Skin epidermis (tissue), 12 donors: ENCODE measurements around the gene NKD2.
"Not testable (repeated sequence)": the region's sequence is repeated elsewhere in the genome, so short reads cannot be mapped to it uniquely, and the experiment has no call there.

Experiments
- H3K27ac ChIP-seq, 21 experiments: fragments of 200-600 bp; sonication (generic) in 11 of 21; one replicate each; pipeline ENCODE4 v1.5.0; 2020; ENCODE audit warnings: mild to moderate bottlenecking in 3 of 21, inconsistent platforms in 2 of 21, moderate library complexity in 2 of 21
- H3K4me3 ChIP-seq, 7 experiments: fragments of 200-600 bp; sonication (generic) in 2 of 7; one replicate each; pipeline ENCODE4 v1.5.0; 2020; ENCODE audit warnings: inconsistent platforms in 2 of 7, mild to moderate bottlenecking in 2 of 7, moderate library complexity in 1 of 7

The NKD2 gene

GRCh38 chr5:998246-999031, 10.2 kb upstream of the NKD2 start:
- H3K4me3 ChIP-seq = no peak overlapping the region
- peak overlapping the region in 5 of 21 experiments; percentile 32 to 65 (median 42) for H3K27ac ChIP-seq

GRCh38 chr5:999032-999501, 9.5 kb upstream of the NKD2 start:
- no peak overlapping the region for H3K27ac ChIP-seq

GRCh38 chr5:999724-1000123, 8.9 kb upstream of the NKD2 start:
- no peak overlapping the region for H3K27ac ChIP-seq

More at GRCh38 chr5:999032-999501, 9.5 kb upstream of the NKD2 start:
- H3K4me3 ChIP-seq = no peak overlapping the region

GRCh38 chr5:1000329-1000728, 8.3 kb upstream of the NKD2 start:
- Histone ChIP-seq H3K27ac (no peak overlapping the region), H3K4me3 (no peak overlapping the region)

More at GRCh38 chr5:999724-1000123, 8.9 kb upstream of the NKD2 start:
- no peak overlapping the region for H3K4me3 ChIP-seq

GRCh38 chr5:1000831-1001230, 7.8 kb upstream of the NKD2 start:
- not testable (repeated sequence) for H3K4me3 ChIP-seq, H3K27ac ChIP-seq

- Histone ChIP-seq H3K27ac (no peak overlapping the region), H3K4me3 (no peak overlapping the region)
Measured at GRCh38 chr5:1001406-1002270, 7.0 kb upstream of the NKD2 start.

- H3K27ac ChIP-seq = no peak overlapping the region
- H3K4me3 ChIP-seq = no peak overlapping the region
Measured at GRCh38 chr5:1002271-1002546, 6.4 kb upstream of the NKD2 start.

- no peak overlapping the region for H3K4me3 ChIP-seq
- no peak overlapping the region for H3K27ac ChIP-seq
Measured at GRCh38 chr5:1002836-1003235, 5.8 kb upstream of the NKD2 start.

- H3K4me3 ChIP-seq = peak overlapping the region in 1 of 7 experiments; percentile 60
- peak overlapping the region in 4 of 21 experiments; percentile 66 to 88 (median 77) for H3K27ac ChIP-seq
Measured at GRCh38 chr5:1003296-1003937, 5.2 kb upstream of the NKD2 start.

GRCh38 chr5:1004461-1005248, 3.9 kb upstream of the NKD2 start:
- peak overlapping the region in 15 of 21 experiments; percentile 6 to 88 (median 66) for H3K27ac ChIP-seq
- peak overlapping the region; percentile 25 to 60 (median 37) for H3K4me3 ChIP-seq

GRCh38 chr5:1005249-1005851, 3.3 kb upstream of the NKD2 start:
- Histone ChIP-seq H3K4me3 (peak overlapping the region; percentile 25 to 60 (median 37)), H3K27ac (peak overlapping the region in 13 of 21 experiments; percentile 6 to 88 (median 69))

GRCh38 chr5:1005904-1006655, 2.5 kb upstream of the NKD2 start:
- no peak overlapping the region for H3K27ac ChIP-seq
- no peak overlapping the region for H3K4me3 ChIP-seq

GRCh38 chr5:1006656-1007071, 1.9 kb upstream of the NKD2 start:
- H3K4me3 ChIP-seq = no peak overlapping the region
- no peak overlapping the region for H3K27ac ChIP-seq

GRCh38 chr5:1007221-1007680, 1.4 kb upstream of the NKD2 start:
- no peak overlapping the region for H3K27ac ChIP-seq
- H3K4me3 ChIP-seq = no peak overlapping the region

GRCh38 chr5:1007681-1008450, 736 bp upstream of the NKD2 start:
- H3K27ac ChIP-seq = peak overlapping the region in 3 of 21 experiments; percentile 2 to 19 (median 14)
- H3K4me3 ChIP-seq = peak overlapping the region in 2 of 7 experiments; percentile 48 to 53

GRCh38 chr5:1009359-1010180, 968 bp downstream of the NKD2 start:
- H3K27ac ChIP-seq = peak overlapping the region in 18 of 21 experiments; percentile 8 to 85 (median 50)

GRCh38 chr5:1010181-1010510, 1.5 kb downstream of the NKD2 start:
- Histone ChIP-seq H3K27ac (peak overlapping the region in 3 of 21 experiments; percentile 54 to 75 (median 69)), H3K4me3 (peak overlapping the region; percentile 34 to 55 (median 42))

More at GRCh38 chr5:1009359-1010180, 968 bp downstream of the NKD2 start:
- peak overlapping the region; percentile 34 to 55 (median 42) for H3K4me3 ChIP-seq
